ENCODE measurements around the gene HMCN1.

The HMCN1 gene

GRCh38 chr1:185840880-185841279, 106.7 kb downstream of the HMCN1 start:
- Mint-ChIP-seq H3K9me3 (no peaks in the 10 kb centered on the region), H3K27ac (no peak overlapping the region), H3K27me3 (peaks cover 6% of the 10 kb centered on the region), H3K4me3 (no peak overlapping the region), H3K36me3 (ENCODE audit: low read depth) (no peaks in the 10 kb centered on the region), H3K4me1 (ENCODE audit: low read depth) (no peaks in the 10 kb centered on the region)

- H3K9me3 Mint-ChIP-seq, result no peaks in the 10 kb centered on the region
- no peaks in the 10 kb centered on the region for H3K4me1 Mint-ChIP-seq (ENCODE audit: low read depth)
- peaks cover 6% of the 10 kb centered on the region for H3K27me3 Mint-ChIP-seq
- no peaks in the 10 kb centered on the region for H3K36me3 Mint-ChIP-seq (ENCODE audit: low read depth)
- H3K4me3 Mint-ChIP-seq, result no peak overlapping the region
- H3K27ac Mint-ChIP-seq, result no peak overlapping the region
These were observed 109.2 kb downstream of the HMCN1 start for GRCh38 chr1:185843297-185843869.

GRCh38 chr1:185843986-185844385, 109.8 kb downstream of the HMCN1 start:
- H3K9me3 Mint-ChIP-seq, result no peaks in the 10 kb centered on the region
- peaks cover 6% of the 10 kb centered on the region for H3K27me3 Mint-ChIP-seq
- H3K4me3 Mint-ChIP-seq, result no peak overlapping the region
- no peaks in the 10 kb centered on the region for H3K36me3 Mint-ChIP-seq (ENCODE audit: low read depth)
- H3K4me1 Mint-ChIP-seq (ENCODE audit: low read depth), result no peaks in the 10 kb centered on the region
- H3K27ac Mint-ChIP-seq, result no peak overlapping the region

DNA sequence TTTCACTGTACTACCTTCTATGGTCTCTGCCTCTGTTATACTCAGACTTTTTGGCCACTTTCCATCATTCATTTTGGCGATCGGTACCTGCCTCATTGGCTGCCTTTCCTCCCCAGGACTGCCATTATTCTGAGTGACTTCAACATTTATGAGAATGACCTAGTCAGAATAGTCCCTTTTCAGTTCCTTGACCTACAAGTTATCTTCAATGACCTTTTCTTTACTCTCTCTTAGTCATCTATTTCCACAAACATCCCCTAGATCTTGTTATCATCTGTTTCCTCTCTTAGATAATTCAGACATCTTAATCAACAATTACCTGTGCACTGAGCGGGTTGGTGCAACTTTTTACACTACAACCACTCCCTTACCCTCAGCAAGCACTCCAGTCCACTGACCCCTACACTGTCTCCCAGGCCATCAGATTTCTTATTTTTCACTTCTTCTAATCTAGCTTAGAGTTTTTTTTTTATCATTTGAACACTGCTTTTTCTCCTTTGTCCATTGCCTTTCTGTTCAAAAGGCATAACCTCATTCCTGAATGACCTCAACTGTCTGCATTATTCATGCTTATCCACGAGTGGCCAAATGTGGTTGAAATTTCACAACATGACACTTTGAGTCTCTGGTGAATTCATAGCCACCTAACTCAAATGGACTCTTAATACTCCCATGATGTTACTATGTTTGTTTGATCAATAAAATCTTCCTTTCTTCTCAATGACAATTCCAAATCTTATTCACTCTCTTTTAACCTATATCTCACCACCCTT, 112.7 kb downstream of the HMCN1 start:
- no peaks in the 10 kb centered on the region for H3K36me3 Mint-ChIP-seq (ENCODE audit: low read depth)
- H3K27me3 Mint-ChIP-seq, result peaks cover 14% of the 10 kb centered on the region

DNA sequence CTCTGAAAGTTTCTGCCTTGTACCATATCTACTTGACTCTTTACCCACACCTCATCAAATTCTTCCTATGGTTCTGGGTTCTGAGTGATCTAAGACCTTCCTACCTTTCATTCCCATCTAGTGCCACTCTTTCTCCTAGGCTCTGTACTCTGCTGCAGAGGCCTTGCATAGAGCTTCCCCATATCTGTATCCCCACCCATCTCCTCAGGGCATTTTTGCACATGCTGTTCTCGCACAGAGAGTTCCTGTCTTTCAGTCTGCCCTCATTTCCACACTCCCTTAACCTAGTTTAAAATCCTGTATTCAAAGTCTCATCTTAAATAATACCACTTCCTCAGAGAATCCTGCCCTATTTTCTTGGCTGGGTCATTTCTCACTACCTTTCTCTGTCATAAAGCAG, 114.8 kb downstream of the HMCN1 start:
- Mint-ChIP-seq H3K4me3 (no peak overlapping the region), H3K27ac (no peak overlapping the region), H3K27me3 (peaks cover 8% of the 10 kb centered on the region), H3K9me3 (no peaks in the 10 kb centered on the region), H3K36me3 (ENCODE audit: low read depth) (no peaks in the 10 kb centered on the region), H3K4me1 (ENCODE audit: low read depth) (no peaks in the 10 kb centered on the region)

More for the DNA sequence above, 112.7 kb downstream of the HMCN1 start:
- no peak overlapping the region for H3K4me3 Mint-ChIP-seq
- H3K27ac Mint-ChIP-seq, result no peak overlapping the region
- no peaks in the 10 kb centered on the region for H3K9me3 Mint-ChIP-seq
- H3K4me1 Mint-ChIP-seq (ENCODE audit: low read depth), result no peaks in the 10 kb centered on the region

DNA sequence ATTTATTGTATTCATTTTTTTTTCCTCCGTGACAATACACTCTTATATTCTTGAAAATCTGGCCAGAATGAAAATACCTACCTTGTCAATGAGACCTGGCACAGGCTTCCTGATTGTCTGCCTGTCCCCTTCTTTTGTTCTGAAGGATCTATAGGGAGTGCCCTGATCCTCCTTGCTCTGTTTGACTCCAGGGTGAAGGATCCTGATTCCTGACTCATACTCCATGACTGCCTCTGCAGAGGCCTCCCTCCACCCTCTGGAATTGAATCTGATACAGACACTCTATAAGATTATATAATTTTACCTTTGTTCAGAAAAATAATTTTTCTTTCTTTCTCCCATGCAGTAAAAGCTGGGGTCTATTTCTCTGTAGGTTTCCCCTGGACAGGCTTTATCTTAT, 116.2 kb downstream of the HMCN1 start:
- H3K4me1 Mint-ChIP-seq (ENCODE audit: low read depth), result no peaks in the 10 kb centered on the region

DNA sequence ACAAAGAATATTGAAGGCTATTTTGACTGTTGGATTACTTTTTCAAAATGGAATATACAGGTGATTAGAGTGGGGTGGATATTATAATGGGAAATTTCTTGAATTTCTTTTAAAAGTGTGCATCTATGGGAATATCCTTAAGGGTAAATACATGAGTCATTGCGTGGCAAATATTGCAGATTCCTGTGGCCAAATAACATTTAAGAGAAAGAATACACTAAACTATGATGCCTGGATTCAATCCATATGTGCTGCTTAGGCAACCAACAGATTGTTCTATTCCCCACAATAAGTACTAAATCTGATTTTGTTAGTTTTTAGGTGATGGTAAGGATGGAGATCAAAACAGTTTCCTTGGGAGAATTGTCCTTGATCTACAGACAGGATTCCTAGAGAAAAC, 119.5 kb downstream of the HMCN1 start:
- H3K4me1 Mint-ChIP-seq (ENCODE audit: low read depth), result no peaks in the 10 kb centered on the region
- no peak overlapping the region for H3K27ac Mint-ChIP-seq
- H3K4me3 Mint-ChIP-seq, result no peak overlapping the region
- peaks cover 15% of the 10 kb centered on the region for H3K27me3 Mint-ChIP-seq
- H3K36me3 Mint-ChIP-seq (ENCODE audit: low read depth), result no peaks in the 10 kb centered on the region
- H3K9me3 Mint-ChIP-seq, result no peaks in the 10 kb centered on the region

More for the DNA sequence above, 116.2 kb downstream of the HMCN1 start:
- Mint-ChIP-seq H3K27ac (no peak overlapping the region), H3K4me3 (no peak overlapping the region), H3K27me3 (peaks cover 11% of the 10 kb centered on the region), H3K36me3 (ENCODE audit: low read depth) (no peaks in the 10 kb centered on the region), H3K9me3 (no peaks in the 10 kb centered on the region)

GRCh38 chr1:185856482-185856881, 122.3 kb downstream of the HMCN1 start:
- Mint-ChIP-seq H3K4me1 (ENCODE audit: low read depth) (no peaks in the 10 kb centered on the region), H3K27me3 (peaks cover 7% of the 10 kb centered on the region), H3K36me3 (ENCODE audit: low read depth) (no peaks in the 10 kb centered on the region), H3K4me3 (no peak overlapping the region), H3K9me3 (no peaks in the 10 kb centered on the region), H3K27ac (no peak overlapping the region)

GRCh38 chr1:185857442-185857841, 123.3 kb downstream of the HMCN1 start:
- Mint-ChIP-seq H3K27me3 (peaks cover 11% of the 10 kb centered on the region), H3K36me3 (ENCODE audit: low read depth) (no peaks in the 10 kb centered on the region), H3K4me1 (ENCODE audit: low read depth) (no peaks in the 10 kb centered on the region), H3K4me3 (no peak overlapping the region), H3K9me3 (no peaks in the 10 kb centered on the region), H3K27ac (no peak overlapping the region)

GRCh38 chr1:185860311-185860710, 126.1 kb downstream of the HMCN1 start:
- Mint-ChIP-seq H3K27ac (no peak overlapping the region), H3K36me3 (ENCODE audit: low read depth) (no peaks in the 10 kb centered on the region), H3K27me3 (peaks cover 13% of the 10 kb centered on the region), H3K9me3 (no peaks in the 10 kb centered on the region), H3K4me3 (no peak overlapping the region), H3K4me1 (ENCODE audit: low read depth) (no peaks in the 10 kb centered on the region)

DNA sequence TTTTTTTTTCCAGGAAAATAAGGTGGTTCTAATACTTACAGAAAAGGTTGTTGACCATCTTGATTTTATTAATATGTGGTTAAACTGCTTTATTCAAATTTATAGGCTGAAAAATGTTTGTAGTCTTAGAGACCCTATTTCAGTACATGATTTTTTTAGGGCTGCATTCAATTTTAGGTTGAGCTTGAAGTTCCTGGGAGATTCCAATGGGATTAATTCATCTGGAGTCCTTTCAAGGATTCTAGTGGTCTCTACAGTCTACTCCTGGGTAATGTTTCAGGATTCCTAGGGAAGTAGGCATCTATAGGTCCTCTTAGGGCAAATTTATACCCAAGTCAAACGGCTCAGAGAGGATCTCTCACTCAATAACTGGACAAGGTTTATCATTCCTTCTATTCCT, 126.7 kb downstream of the HMCN1 start:
- no peak overlapping the region for H3K4me3 Mint-ChIP-seq
- H3K36me3 Mint-ChIP-seq (ENCODE audit: low read depth), result no peaks in the 10 kb centered on the region
- no peak overlapping the region for H3K27ac Mint-ChIP-seq
- H3K9me3 Mint-ChIP-seq, result no peaks in the 10 kb centered on the region
- no peaks in the 10 kb centered on the region for H3K4me1 Mint-ChIP-seq (ENCODE audit: low read depth)
- peaks cover 13% of the 10 kb centered on the region for H3K27me3 Mint-ChIP-seq

- no peaks in the 10 kb centered on the region for H3K4me1 Mint-ChIP-seq (ENCODE audit: low read depth)
- H3K4me3 Mint-ChIP-seq, result no peak overlapping the region
- H3K27me3 Mint-ChIP-seq, result peaks cover 13% of the 10 kb centered on the region
- H3K9me3 Mint-ChIP-seq, result no peaks in the 10 kb centered on the region
- H3K27ac Mint-ChIP-seq, result no peak overlapping the region
- no peaks in the 10 kb centered on the region for H3K36me3 Mint-ChIP-seq (ENCODE audit: low read depth)
These were observed 127.4 kb downstream of the HMCN1 start for GRCh38 chr1:185861630-185862029.

DNA sequence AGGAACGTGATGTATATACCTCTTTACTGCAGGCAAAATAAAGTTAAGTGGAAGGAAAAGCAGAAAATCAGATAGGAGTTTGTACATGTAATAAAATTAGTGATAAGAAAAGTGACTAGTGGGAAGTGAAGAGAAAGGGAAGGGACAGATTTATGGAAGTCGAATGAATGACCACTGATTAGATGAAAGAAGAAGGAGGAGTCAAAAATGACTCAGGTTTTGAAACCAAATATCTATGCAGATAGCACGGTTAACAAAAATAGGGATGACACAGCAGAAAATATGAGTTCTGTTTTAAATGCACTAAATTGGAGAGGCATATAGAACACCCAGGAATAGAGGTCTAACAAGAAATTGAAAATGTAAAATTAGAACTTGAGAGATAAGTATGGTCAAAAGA, 128.0 kb downstream of the HMCN1 start:
- Mint-ChIP-seq H3K27me3 (peaks cover 13% of the 10 kb centered on the region), H3K4me1 (ENCODE audit: low read depth) (no peaks in the 10 kb centered on the region), H3K27ac (no peak overlapping the region), H3K9me3 (no peaks in the 10 kb centered on the region), H3K4me3 (no peak overlapping the region), H3K36me3 (ENCODE audit: low read depth) (no peaks in the 10 kb centered on the region)

DNA sequence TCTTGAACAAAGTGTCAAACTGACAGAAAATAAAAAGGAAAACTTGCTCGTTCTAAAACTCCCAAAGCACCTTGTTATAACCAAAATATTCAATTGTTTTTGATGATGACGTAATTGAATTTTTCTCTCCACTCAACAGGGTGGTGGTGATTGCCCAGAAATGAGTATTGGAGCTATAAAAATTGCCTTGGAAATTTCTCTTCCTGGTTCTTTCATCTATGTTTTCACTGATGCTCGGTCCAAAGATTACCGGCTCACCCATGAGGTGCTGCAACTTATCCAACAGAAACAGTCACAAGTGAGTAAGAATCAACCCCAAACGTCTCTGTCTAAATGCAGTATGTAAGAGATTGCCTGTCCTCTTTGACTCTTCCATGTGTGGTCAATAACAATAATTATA, 130.1 kb downstream of the HMCN1 start:
- peaks cover 9% of the 10 kb centered on the region for H3K27me3 Mint-ChIP-seq
- H3K4me1 Mint-ChIP-seq (ENCODE audit: low read depth), result no peaks in the 10 kb centered on the region
- no peaks in the 10 kb centered on the region for H3K36me3 Mint-ChIP-seq (ENCODE audit: low read depth)
- H3K27ac Mint-ChIP-seq, result no peak overlapping the region
- no peak overlapping the region for H3K4me3 Mint-ChIP-seq
- H3K9me3 Mint-ChIP-seq, result no peaks in the 10 kb centered on the region

GRCh38 chr1:185864889-185865517, 130.8 kb downstream of the HMCN1 start:
- Mint-ChIP-seq H3K9me3 (no peaks in the 10 kb centered on the region), H3K27ac (no peak overlapping the region), H3K27me3 (peaks cover 9% of the 10 kb centered on the region), H3K4me1 (ENCODE audit: low read depth) (no peaks in the 10 kb centered on the region), H3K36me3 (ENCODE audit: low read depth) (no peaks in the 10 kb centered on the region), H3K4me3 (no peak overlapping the region)
